A549 (cell line): Measurements from ENCODE around the gene TUBB2A.

Source experiments
- CHD2 ChIP-seq: fragments of 150-350 bp; IDR thresholded peaks from 2 replicates; pipeline ENCODE4 v1.6.1; 2014; ENCODE audit warnings: low read length; ENCODE audit not compliant: partially characterized antibody
- CTCF ChIP-seq: fragments of >200 bp; sonication (Bioruptor Twin); formaldehyde crosslinking; IDR thresholded peaks from 3 replicates; pipeline ENCODE4 v1.5.1; 2016
- FOXS1 ChIP-seq: fragments of 250-450 bp; sonication (Bioruptor Pico); IDR thresholded peaks from 2 replicates; pipeline ENCODE4 v1.5.0; 2020; ENCODE audit warnings: mild to moderate bottlenecking, moderate library complexity
- HOXB5 ChIP-seq: fragments of 250-450 bp; sonication (Bioruptor Pico); IDR thresholded peaks from 2 replicates; pipeline ENCODE4 v1.5.0; 2020; ENCODE audit warnings: mild to moderate bottlenecking, moderate library complexity
- RAD21 ChIP-seq, 2 experiments: fragments of >200 bp in 1 of 2; sonication (Bioruptor Twin) in 1 of 2; formaldehyde crosslinking in 1 of 2; IDR thresholded peaks in 1 of 2; conservative IDR thresholded peaks in 1 of 2; 2 replicates in 1 of 2; 3 replicates in 1 of 2; pipeline ENCODE4 v1.6.1; 2012 to 2018; ENCODE audit warnings: inconsistent platforms in 1 of 2

- TF ChIP-seq HOXB5 (CRISPR knock-in tag) (no peak), CTCF (no peak), RAD21 (conservative IDR thresholded peaks at IDR 0.05 in 1 of 2, IDR thresholded peaks at IDR 0.05 in 1 of 2) (no peak), CHD2 (no peak), FOXS1 (CRISPR knock-in tag) (no peak)
Measured at GRCh38 chr6:3194535-3195419, 37.4 kb upstream of the TUBB2A start.
